Breast epithelium (tissue), 4 donors: ENCODE results near the gene ZKSCAN8. TPM values are rescaled to one million over a fixed set of nuclear protein-coding genes. Genes with fewer than 3 reads are reported as not detected.
A peak's percentile ranks its signal among the peaks of the same experiment; 100 is the strongest.

Source experiments
- DNase-seq, 2 donors: peaks; one replicate each; pipeline ENCODE4 v3.0.0-alpha.2; 2019; ENCODE audit warnings: low spot score in 2 of 2
- H3K27ac ChIP-seq, 2 donors: fragments of 200-600 bp; sonication (generic) in 1 of 2; one replicate each; pipeline ENCODE4 v1.5.1; 2016 to 2019; ENCODE audit warnings: mild to moderate bottlenecking in 1 of 2
- H3K27me3 ChIP-seq, 2 donors: fragments of 200-600 bp; sonication (generic) in 1 of 2; one replicate each; pipeline versions ENCODE4 v1.5.1 to v1.6.0; 2017 to 2019; ENCODE audit warnings: control low read depth in 1 of 2, mild to moderate bottlenecking in 1 of 2
- H3K36me3 ChIP-seq: fragments of 200-600 bp; one replicate; pipeline ENCODE4 v1.5.1; 2019
- H3K4me1 ChIP-seq, 2 donors: fragments of 200-600 bp; sonication (generic); one replicate each; pipeline ENCODE4 v1.5.1; 2016 to 2019; ENCODE audit warnings: control low read depth in 1 of 2
- H3K4me3 ChIP-seq, 3 donors: fragments of 200-600 bp; sonication (generic); 1 replicate in 2 of 3; 2 replicates in 1 of 3; pipeline ENCODE4 v1.5.1; 2016 to 2019; ENCODE audit warnings: mild to moderate bottlenecking in 3 of 3, moderate library complexity in 2 of 3
- H3K9me3 ChIP-seq, 2 donors: fragments of 200-600 bp; sonication (generic) in 1 of 2; one replicate each; pipeline ENCODE4 v1.5.1; 2016 to 2019; ENCODE audit warnings: control low read depth in 1 of 2
- CTCF ChIP-seq, 3 donors: fragments of 450-650 bp; IDR thresholded peaks; one replicate each; pipeline ENCODE4 v1.5.1; 2016 to 2017; ENCODE audit warnings: antibody characterized with exemption in 3 of 3, mild to moderate bottlenecking in 3 of 3, moderate library complexity in 3 of 3
- POLR2A ChIP-seq: fragments of 450-650 bp; IDR thresholded peaks from one replicate; pipeline ENCODE4 v1.6.1; 2016; ENCODE audit warnings: antibody characterized with exemption, mild to moderate bottlenecking, moderate library complexity
- POLR2AphosphoS5 ChIP-seq, 3 donors: sonication (generic); formaldehyde crosslinking; IDR thresholded peaks; one replicate each; pipeline ENCODE4 v1.6.1; 2017; ENCODE audit warnings: antibody characterized with exemption in 3 of 3
- intact Hi-C: fragments of 100-400 bp; cut with DNase I; formaldehyde crosslinking; loops from one replicate; pipeline ENCODE4 v1.15.1; 2023; ENCODE audit warnings: low total_unique reads
- total RNA-seq, 3 donors: library from RNA; depleted of rRNA; stranded (reverse); fragments of >200 nt; gene quantifications; one replicate each; pipeline ENCODE4 v1.1.0, GENCODE V29; 2016

The ZKSCAN8 gene
- total RNA-seq, 3 donors from 2014 or later = 21.9 to 33.8 (median 22.9) TPM

- H3K4me1 ChIP-seq = no peaks in the 10 kb centered on the region
- no peaks in the 10 kb centered on the region for H3K36me3 ChIP-seq
- H3K27ac ChIP-seq = no peak overlapping the region
- DNase-seq = no peak
- H3K9me3 ChIP-seq = peaks cover 0 to 21% of the 10 kb centered on the region in 2 donors
- no peak for TF ChIP-seq POLR2AphosphoS5 (IDR thresholded peaks at IDR 0.05)
- TF ChIP-seq POLR2A = no peak
- no peak for TF ChIP-seq CTCF (IDR thresholded peaks at IDR 0.05)
- intact Hi-C loops = no loop called here
- peaks cover 0 to 79% of the 10 kb centered on the region in 2 donors for H3K27me3 ChIP-seq
- peak overlapping the region in 1 of 3 donors; percentile 17 for H3K4me3 ChIP-seq
Measured at GRCh38 chr6:28208111-28208659, 66.5 kb downstream of the ZKSCAN8 start.

Other genes with a start within 250 kb of the ZKSCAN8 start
- not detected for gene OR2B2, start 229.5 kb upstream of the ZKSCAN8 start, total RNA-seq
- gene OR2B6, start 184.6 kb upstream of the ZKSCAN8 start, total RNA-seq = not detected
- 1 to 10 TPM in 2 of 3 donors, under 1 TPM in 1; 0.16 to 3.1 (median 2.0) TPM for gene ZNF165, start 61.3 kb upstream of the ZKSCAN8 start, total RNA-seq
- gene ZSCAN16, start 17.3 kb upstream of the ZKSCAN8 start, total RNA-seq = 1 to 10 TPM; 2.7 to 9.8 (median 9.7) TPM
- gene ZSCAN9, start 83.4 kb downstream of the ZKSCAN8 start, total RNA-seq = 10 to 100 TPM in 2 of 3 donors, 1 to 10 TPM in 1; 9.0 to 19.3 (median 19.3) TPM
- 1 to 10 TPM; 2.4 to 7.2 (median 5.9) TPM for gene ZKSCAN4, start 110.4 kb downstream of the ZKSCAN8 start, total RNA-seq
- 1 to 10 TPM; 1.6 to 2.9 (median 2.3) TPM for gene NKAPL, start 117.4 kb downstream of the ZKSCAN8 start, total RNA-seq
- gene ZSCAN26, start 125.3 kb downstream of the ZKSCAN8 start, total RNA-seq = 10 to 100 TPM; 13.8 to 31.1 (median 25.8) TPM
- gene PGBD1, start 139.7 kb downstream of the ZKSCAN8 start, total RNA-seq = 1 to 10 TPM; 4.2 to 5.9 (median 4.6) TPM
- gene ZSCAN31, start 194.3 kb downstream of the ZKSCAN8 start, total RNA-seq = 10 to 100 TPM in 2 of 3 donors, 1 to 10 TPM in 1; 4.6 to 19.3 (median 17.4) TPM
- gene ZKSCAN3, start 208.1 kb downstream of the ZKSCAN8 start, total RNA-seq = 1 to 10 TPM; 3.4 to 6.4 (median 3.6) TPM